ENCODE results near the gene KRR1. TPM values are rescaled to one million over a fixed set of nuclear protein-coding genes. Genes with fewer than 3 reads are reported as not detected.

KRR1 gene
- 10 to 100 TPM in 2 of 4 donors, 1 to 10 TPM in 2; 3.2 to 28.1 (median 11.7) TPM for total RNA-seq

DNA sequence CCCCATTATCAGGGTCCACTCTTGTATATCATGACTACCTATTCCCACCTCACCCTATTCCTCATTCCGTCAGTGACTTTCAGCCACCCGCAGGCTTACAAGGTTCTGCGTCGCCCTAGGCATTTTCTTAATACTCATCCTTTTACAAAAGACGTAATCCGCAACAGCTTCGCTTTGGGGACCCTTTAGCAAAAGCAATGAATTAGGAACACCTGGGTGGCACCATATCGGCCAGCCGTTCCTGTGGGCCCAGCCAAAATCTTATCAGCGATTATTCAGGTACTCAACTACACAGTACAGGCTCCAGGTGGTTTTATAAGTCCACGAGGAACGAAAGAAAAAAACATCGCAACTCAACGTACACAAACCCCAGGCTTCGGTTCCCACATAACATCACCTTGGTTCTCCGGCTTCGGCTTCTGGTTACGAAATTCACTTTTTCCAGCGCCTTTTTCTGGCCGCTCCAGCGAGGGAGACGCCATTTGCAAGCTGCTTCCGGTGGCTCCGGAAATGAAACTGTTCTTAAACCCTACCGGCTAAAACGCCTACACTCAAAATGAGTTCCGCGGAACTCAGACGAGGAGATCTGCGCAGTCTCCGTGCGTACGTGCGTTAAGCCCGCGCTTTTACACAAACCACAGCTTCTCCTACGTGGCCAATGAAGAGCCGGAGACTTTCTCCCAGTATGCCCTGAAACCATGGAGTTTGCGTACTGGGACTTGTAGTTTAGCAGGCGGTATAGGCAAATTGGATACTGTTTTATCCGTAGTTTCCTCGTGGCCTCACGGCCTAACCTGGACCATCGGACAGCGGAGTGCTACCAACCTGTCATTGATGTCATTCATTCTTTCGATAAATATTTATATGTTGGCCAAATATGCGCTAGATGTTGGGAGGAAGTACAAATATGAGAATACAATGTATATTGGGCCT lies at the start of gene KRR1:
Gene KRR1 (minus strand): TSS at position 494 of the 933 bp plus-strand sequence. CDS start 12 bp downstream, at position 482.
- peak; percentile 94 for DNase-seq
- in situ Hi-C loops (cut with MboI; ENCODE audit: low pct_ligation_motif_present in 1 of 4, low pct_unique_long_range_greater_than_20kb in 1 of 4, low sequenced_read_pairs in 3 of 4) (no loop called here), intact Hi-C loops (cut with DNase I; ENCODE audit: low total_unique reads) (no loop called here)
- H3K36me3 ChIP-seq = peaks cover 0 to under 1% (median 0%) of the 10 kb centered on the region in 4 donors
- H3K27ac ChIP-seq = peak within 1 kb of the TSS; percentile 67 to 86 (median 78)
- no peaks in the 10 kb centered on the region for H3K9me3 ChIP-seq
- H3K4me1 ChIP-seq = peaks cover 9 to 21% (median 10%) of the 10 kb centered on the region in 4 donors
- H3K4me3 ChIP-seq = peak within 1 kb of the TSS; percentile 53 to 87 (median 72)
- WGBS, 2 donors (ENCODE audit: low coverage in 1 of 2) = 6 to 43% methylated on average over 6 to 47 of the region's 47 CpGs
- no peaks in the 10 kb centered on the region for H3K27me3 ChIP-seq
- TF ChIP-seq POLR2AphosphoS5 (IDR thresholded peaks at IDR 0.05) = peak; percentile 56 to 70 (median 67)
- TF ChIP-seq, protein P1, sequence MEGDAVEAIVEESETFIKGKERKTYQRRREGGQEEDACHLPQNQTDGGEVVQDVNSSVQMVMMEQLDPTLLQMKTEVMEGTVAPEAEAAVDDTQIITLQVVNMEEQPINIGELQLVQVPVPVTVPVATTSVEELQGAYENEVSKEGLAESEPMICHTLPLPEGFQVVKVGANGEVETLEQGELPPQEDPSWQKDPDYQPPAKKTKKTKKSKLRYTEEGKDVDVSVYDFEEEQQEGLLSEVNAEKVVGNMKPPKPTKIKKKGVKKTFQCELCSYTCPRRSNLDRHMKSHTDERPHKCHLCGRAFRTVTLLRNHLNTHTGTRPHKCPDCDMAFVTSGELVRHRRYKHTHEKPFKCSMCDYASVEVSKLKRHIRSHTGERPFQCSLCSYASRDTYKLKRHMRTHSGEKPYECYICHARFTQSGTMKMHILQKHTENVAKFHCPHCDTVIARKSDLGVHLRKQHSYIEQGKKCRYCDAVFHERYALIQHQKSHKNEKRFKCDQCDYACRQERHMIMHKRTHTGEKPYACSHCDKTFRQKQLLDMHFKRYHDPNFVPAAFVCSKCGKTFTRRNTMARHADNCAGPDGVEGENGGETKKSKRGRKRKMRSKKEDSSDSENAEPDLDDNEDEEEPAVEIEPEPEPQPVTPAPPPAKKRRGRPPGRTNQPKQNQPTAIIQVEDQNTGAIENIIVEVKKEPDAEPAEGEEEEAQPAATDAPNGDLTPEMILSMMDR (IDR thresholded peaks at IDR 0.05) = peak in 3 of 5 experiments; percentile 15 to 33 (median 31)
- TF ChIP-seq EP300 (IDR thresholded peaks at IDR 0.05; ENCODE audit: low read depth) = no peak
- TF ChIP-seq POLR2A (IDR thresholded peaks at IDR 0.05) = peak; percentile 60

- H3K27ac ChIP-seq = no peak overlapping the region
- H3K36me3 ChIP-seq = no peaks in the 10 kb centered on the region
- DNase-seq = no peak
- H3K4me3 ChIP-seq = no peak overlapping the region
- no peaks in the 10 kb centered on the region for H3K4me1 ChIP-seq
- WGBS, 2 donors (ENCODE audit: low coverage in 1 of 2) = 31 to 35% methylated on average over 2 of the region's 2 CpGs
- no peaks in the 10 kb centered on the region for H3K9me3 ChIP-seq
- no peak for TF ChIP-seq POLR2AphosphoS5 (IDR thresholded peaks at IDR 0.05)
- TF ChIP-seq, protein P1 (IDR thresholded peaks at IDR 0.05) = peak in 1 of 5 experiments; percentile 5
- no peak for TF ChIP-seq POLR2A (IDR thresholded peaks at IDR 0.05)
- in situ Hi-C loops (cut with MboI; ENCODE audit: low pct_ligation_motif_present in 1 of 4, low pct_unique_long_range_greater_than_20kb in 1 of 4, low sequenced_read_pairs in 3 of 4) (no loop called here), intact Hi-C loops (cut with DNase I; ENCODE audit: low total_unique reads) (no loop called here)
- no peaks in the 10 kb centered on the region for H3K27me3 ChIP-seq
These were observed 48.8 kb upstream of the KRR1 start for GRCh38 chr12:75560167-75560566.

DNA sequence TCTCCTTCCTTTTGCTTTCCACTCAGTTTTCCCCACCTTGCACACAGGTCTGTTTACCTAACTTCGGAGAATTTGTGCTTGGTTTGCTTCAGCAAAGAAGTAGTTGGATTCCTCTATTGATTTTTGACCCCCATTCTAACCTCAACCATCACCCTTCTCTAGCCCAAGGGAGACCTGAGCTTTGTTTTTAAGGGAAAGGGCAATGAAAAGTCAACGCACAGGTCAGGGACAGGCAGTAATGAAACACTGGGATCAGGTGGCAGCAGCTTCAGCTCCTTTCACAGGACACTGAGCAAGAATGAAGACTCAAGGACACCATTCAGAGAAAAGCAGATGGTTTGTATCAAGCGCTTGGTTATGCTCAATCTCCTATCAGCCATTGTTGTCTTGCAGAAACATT lies 46.9 kb upstream of the KRR1 start:
- Histone ChIP-seq H3K4me1 (peaks cover 0 to 6% (median 0%) of the 10 kb centered on the region in 4 donors), H3K27ac (no peak overlapping the region), H3K4me3 (no peak overlapping the region), H3K27me3 (no peaks in the 10 kb centered on the region), H3K36me3 (no peaks in the 10 kb centered on the region), H3K9me3 (no peaks in the 10 kb centered on the region)
- WGBS, 2 donors (ENCODE audit: low coverage in 1 of 2) = 96 to 100% methylated on average over 1 to 3 of the region's 3 CpGs
- intact Hi-C loops (cut with DNase I; ENCODE audit: low total_unique reads) = no loop called here
- no peak for DNase-seq
- TF ChIP-seq POLR2AphosphoS5 (IDR thresholded peaks at IDR 0.05) = no peak
- no peak for TF ChIP-seq POLR2A (IDR thresholded peaks at IDR 0.05)
- TF ChIP-seq, protein P1 (IDR thresholded peaks at IDR 0.05) = no peak
- no peak for TF ChIP-seq EP300 (IDR thresholded peaks at IDR 0.05; ENCODE audit: low read depth)
- in situ Hi-C loops (cut with MboI; ENCODE audit: low pct_ligation_motif_present in 1 of 4, low pct_unique_long_range_greater_than_20kb in 1 of 4, low sequenced_read_pairs in 3 of 4) = no loop called here

DNA sequence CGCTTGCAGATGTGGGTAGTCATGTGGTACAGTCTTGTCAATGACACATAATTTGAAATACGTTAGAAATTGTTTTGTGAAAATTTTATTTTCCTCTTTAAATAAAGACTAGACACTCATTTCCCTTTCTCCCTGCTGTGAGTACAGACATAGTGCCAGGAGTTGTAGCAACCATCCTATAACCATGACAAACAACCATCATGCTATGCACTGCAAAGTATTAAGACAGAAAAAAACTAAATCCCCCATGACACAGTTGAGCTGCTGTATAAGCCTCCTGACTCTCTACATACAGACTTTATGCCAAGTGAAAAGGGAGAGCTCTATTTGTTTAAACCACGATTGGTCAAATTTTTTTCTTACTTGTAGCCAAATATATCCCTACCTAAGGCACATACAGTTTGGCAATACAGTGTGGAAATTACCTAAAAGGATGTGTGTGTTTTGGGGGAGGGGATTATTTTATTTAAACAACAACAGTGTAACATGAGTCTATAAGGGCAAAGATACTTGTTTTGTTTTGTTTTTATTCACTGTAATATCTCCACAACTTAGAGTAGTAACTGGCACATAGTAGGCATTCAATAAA lies 45.0 kb upstream of the KRR1 start:
- peaks cover 0 to 7% (median 0%) of the 10 kb centered on the region in 4 donors for H3K4me1 ChIP-seq

More for the DNA sequence above, 45.0 kb upstream of the KRR1 start:
- no peaks in the 10 kb centered on the region for H3K27me3 ChIP-seq
- no peak overlapping the region for H3K27ac ChIP-seq
- TF ChIP-seq, protein P1 (IDR thresholded peaks at IDR 0.05) = no peak
- TF ChIP-seq POLR2A (IDR thresholded peaks at IDR 0.05) (no peak), EP300 (IDR thresholded peaks at IDR 0.05; ENCODE audit: low read depth) (no peak), POLR2AphosphoS5 (IDR thresholded peaks at IDR 0.05) (no peak)
- WGBS, 2 donors (ENCODE audit: low coverage in 1 of 2) = 52 to 53% methylated on average over 3 of the region's 3 CpGs
- no peak overlapping the region for H3K4me3 ChIP-seq
- intact Hi-C loops (cut with DNase I; ENCODE audit: low total_unique reads) (no loop called here), in situ Hi-C loops (cut with MboI; ENCODE audit: low pct_ligation_motif_present in 1 of 4, low pct_unique_long_range_greater_than_20kb in 1 of 4, low sequenced_read_pairs in 3 of 4) (no loop called here)
- H3K9me3 ChIP-seq = no peaks in the 10 kb centered on the region
- H3K36me3 ChIP-seq = no peaks in the 10 kb centered on the region
- no peak for DNase-seq
